Fibroblast of skin of right biceps (primary cell): ENCODE measurements around the gene RAPGEF5.

ENCODE experiments used
- DNase-seq: peaks from one replicate; pipeline ENCODE4 v3.0.0-alpha.2; 2013

Gene RAPGEF5

DNA sequence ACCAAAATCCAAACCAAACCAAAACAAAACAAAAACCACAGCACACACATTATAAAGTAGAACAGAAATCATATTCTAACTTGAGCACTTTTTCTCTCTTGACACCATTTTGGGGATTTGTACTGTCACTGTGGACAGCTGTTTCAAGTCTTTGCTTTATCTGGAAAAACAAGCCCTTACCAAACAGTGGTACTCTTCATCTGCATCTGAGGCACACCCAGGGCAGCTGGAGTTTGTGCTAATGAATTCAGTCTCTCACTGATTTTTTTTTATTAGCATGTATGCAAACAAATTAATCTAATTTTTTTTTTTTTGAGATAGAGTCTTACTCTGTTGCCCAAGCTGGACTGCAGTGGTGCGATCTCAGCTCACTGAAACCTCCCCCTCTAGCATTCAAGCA is 171.4 kb downstream of the RAPGEF5 start:
- DNase-seq: no peak

DNA sequence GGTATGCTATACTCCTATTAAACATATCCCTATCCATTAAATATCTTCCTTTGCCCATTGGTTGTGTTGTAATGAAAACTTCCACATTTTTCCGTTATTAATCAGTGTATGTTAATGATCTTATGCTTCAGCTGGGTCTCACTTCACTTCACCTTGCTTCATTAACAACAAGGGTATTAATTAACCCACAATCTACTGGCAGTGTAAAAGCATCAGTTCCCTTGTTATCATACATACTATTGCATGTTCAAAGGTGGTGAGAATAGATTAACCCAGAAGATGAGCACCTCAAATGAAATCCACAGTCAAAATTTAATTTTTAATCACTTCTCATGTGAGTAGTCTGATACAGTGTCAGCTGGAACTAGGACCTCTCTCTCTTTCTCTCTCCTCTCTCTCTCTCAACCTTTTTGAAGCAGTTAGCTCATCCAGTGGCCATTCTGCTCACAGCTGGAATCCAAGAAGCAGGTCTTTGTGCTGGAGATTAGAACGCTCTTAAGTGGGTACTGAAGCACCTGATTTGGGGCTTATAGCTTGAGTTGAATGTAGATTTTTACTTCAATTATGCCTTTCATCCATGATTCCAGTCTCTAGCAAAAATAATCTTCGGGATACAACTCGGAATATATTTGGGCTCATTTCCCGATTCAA is 172.3 kb downstream of the RAPGEF5 start:
- no peak for DNase-seq

DNA sequence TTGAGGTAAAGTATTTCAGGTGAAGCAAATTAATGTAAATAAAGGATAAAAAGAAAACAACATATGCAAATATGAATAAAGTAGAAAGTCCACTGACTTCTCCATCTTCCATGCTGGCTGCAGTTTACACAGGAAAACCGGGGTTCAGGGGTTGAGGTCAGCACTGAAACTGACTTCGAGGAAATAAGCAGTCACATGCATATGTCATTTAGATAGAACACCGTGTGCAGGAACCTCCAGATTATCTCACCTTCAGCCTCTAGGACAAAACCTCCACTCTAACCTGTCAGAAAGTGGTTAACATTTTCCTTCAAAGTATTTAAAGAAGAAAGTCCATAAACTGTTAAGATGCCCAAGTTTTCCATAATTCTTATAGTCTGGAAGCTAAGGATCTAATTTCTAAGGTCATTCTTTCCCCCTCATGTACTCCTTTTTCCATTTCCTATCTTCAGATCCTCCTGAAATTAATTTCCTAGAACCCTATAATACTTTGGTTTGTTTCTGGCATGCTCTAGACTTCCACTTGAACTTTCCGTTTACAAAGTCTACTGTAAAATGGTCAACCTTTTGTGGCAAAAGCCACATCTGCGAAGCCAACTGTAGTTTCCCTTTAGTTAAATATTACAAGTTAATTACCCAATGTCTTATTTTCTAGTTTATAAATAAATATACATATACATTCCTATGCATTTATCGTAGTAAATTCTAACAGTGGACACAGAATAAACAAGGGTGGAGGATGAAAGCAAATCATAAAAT is 173.3 kb downstream of the RAPGEF5 start:
- no peak for DNase-seq

DNA sequence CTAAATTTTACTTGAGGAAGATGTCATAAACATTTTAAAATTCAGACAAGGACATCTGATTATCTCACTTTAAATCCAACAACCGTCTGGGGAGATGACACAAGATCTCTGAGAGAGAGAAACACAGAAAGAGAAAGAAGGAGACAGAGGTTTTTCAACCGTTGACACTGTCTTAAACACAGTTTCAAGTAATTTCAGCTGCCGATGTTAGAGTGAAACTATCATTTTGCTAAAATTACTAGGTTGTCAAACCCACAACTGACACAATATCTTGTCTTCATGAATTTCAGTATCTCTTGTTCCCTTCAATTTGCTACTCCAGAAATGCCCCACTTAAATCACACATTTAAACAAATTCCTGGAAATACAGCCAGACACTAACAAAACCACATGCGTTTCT is 174.8 kb downstream of the RAPGEF5 start:
- DNase-seq: no peak

DNA sequence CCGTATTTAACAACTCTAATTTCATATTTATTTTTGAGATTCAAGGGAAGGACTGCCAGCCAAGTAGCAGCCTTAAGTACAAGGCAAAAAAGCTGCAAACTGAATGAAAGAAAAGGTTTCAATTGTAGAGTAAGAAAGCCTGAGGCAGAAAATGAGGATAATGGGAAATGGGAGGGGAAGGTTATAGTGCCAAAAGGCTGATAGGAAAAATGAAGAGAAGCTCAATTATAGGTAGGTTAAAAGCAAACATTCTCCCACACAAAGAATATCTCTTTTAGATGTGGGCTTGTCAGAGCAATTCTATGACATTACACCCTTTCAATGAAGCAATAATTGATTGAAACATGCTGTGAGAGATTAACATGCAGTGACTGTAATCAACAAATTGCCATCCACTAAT is 175.3 kb downstream of the RAPGEF5 start:
- DNase-seq: no peak

DNA sequence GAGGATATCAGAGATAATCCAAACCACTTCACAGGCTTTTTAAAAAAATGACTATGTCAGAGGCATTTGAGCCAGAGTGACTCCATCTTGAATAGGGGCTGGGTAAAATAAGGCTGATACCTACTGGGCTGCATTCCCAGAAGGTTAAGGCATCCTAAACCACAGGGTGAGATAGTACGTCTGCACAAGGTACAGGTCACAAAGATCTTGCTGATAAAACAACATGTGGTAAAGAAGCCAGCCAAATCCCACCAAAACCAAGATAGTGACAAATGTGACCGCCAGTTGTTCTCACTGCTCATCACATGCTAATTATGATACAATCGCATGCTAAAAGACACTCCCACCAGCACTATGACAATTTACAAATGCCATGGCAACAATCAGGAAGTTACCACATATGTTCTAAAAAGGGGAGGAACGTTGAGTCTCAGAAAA is 177.5 kb downstream of the RAPGEF5 start:
- no peak for DNase-seq

DNA sequence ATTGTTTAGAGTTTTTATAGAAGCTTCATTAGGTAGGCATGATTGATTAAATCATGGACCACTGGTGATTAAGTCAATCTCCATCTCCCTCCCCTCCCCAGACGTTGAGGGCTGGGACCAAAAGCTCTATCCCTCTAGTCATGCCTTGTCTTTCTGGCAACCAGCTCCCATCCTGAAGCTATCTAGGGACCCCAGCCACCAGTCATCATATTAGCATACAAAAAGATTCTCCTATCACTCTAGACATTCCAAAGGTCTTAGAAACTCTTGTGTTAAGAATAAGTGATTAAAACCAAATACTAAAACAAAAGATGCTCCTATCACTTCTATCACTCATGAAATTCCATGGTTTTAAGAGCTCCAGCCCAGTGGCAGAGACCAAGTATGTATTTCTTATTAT is 178.2 kb downstream of the RAPGEF5 start:
- DNase-seq: no peak

DNA sequence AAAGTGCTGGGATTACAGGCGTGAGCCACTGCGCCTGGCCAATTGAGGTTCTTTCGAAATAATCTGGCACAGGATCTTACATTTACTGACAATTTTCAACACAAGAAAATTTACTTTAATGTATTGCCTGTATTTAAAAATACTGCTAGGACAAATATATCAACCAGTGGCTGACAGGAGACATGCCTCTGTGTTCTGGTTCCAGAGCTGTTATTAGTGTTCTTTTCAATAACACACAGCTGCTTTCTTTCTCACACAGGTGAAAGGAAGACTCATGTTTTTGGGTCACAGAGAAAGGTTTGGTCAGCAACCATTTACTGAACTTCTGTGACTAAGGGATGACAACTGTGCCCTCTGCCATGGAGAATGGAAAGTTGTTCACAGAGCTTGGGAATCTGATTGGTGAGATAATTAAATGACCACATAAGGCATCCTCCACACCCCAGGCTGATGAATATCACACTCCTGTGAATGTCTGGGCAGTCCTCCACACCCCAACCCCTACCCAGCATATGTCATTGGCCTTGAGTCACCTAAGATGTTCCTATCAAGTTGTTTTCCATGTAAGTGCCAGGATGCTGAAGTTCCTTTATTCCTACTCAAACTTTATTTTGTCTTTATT is 180.1 kb downstream of the RAPGEF5 start:
- no peak for DNase-seq

DNA sequence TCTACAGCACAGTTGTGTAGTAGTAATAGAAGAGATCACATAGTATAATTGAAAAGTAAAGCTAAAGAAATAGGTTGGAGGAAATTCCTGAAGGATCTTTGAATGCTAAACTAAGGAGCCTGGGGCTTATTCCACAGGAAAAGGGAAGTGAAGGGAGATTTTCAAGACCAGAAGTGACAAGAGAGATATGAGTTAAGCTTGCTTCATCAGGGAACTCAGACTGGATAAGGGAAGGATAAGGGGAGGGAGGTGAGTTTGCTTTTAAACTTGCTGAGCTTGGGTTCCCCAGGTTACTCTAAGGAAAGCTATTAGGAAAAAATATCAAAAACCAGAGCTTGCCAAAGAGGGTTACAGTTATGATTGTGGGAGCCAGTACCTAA is 182.4 kb downstream of the RAPGEF5 start:
- no peak for DNase-seq

DNA sequence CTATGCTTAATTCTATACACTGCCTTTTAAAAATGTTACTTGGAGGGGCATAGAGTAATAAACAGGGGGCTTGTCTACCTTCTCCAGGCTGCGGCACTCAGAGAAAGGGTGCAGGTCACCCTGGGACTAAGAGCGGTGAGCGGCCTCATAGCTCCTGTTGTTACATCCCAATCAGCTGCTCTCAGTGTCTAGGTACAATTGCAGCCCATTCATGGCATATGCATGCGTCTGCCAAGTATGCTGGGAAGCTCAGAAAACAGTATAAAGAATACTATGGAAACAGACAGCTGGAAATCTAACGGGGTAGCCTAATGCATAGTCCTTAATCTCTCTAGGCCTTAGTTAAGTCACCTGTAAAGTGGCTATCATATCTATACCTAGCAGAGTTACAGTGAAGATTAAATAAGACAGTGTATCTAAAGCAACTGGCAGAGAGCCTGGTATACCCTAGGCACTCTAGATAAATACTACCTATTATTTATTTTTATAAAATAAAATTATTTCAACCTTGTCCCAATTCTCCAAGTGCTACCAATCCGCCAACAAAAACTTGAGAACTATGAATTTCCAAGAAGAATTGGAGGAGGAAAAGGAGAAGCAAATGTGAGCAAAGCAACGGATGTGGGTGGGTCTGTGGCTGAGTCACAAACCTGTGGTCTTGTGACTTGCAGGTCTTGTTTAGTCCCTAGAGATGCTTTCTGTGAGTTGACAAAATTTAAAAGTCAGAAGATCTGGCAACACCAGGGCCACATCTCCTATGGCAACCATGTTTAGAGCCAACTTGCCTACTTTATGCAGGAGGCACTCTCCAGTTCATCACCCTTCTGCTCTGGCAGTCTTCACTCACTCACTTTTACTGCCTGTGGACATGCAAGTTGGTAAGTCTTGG is 183.0 kb downstream of the RAPGEF5 start:
- no peak for DNase-seq

DNA sequence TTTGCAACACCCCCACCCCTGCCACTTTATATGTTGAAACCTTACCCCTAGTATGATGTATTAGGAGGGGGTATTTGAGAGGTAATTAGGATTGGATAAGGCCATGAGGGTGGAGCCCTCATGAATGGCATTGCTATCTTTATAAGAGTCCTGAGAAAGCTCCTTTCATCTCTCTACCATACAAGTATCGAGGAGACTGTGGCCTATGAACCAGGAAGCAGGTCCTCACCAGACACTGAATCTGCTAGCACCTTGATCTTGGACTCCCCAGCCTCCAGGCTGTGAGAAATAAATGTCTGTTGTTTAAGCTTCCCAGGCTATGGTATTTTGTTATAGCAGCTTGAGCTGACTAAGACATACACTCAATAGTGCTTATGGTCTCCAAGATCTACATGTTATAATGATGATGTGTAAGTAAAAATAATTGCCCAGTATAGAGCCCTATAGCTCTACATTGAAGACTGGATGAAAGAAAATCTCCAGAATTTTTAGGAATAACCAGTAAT is 188.8 kb downstream of the RAPGEF5 start:
- no peak for DNase-seq

DNA sequence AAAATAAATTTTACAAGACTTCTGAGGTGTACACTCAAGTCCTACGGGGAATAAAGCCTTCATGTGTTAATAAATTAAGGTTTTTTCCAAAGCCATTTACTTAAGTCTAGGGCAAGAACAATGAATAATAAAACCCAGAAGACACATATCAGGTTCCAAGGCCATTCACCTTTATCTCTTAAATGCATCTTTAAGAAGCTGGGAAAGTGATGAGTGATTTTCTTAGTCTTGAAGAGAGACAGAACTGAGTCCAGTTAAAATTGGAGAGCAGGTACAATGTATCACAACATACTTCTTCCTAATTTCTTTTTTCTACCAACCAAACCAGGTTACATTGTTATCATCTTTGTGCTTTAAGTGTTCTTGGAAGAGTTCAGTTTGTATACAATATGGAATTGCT is 189.5 kb downstream of the RAPGEF5 start:
- DNase-seq: no peak

DNA sequence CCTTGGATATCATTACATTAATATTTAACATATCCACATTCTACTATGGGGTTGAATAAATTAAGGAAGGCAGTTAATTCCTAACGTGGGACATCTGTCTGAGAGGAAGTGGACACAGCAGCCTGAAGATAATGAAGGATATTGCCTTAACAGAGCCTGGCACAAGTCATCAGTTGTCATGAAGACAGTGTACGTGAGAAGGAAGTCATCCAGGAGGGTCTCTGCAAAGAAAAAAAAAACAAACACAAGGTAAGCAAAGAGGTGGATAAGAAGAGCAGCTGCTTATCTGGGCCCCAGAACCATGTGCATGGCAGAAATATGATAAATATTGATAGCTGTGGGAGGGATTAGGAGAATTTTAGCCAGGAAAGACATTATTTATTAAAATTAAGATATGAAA is 190.0 kb downstream of the RAPGEF5 start:
- DNase-seq: no peak

DNA sequence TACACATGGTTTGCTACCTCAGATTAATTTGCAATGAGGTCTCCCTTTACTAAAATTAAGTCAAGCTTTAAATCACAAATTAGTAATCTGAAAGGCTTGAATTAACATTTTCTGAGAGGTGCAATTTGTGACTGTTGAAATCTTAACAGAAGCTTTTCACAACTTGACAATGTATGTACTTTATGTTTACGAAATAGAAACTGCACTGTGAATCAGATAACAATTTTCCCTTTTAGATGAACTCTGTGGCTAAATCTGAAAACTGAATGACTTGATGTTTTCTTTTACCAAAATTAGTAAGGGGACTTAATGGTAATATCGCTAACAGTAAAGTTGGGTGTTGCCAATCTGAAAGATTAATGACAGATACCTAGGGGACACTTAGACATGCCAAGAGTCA is 197.6 kb downstream of the RAPGEF5 start:
- DNase-seq: no peak

DNA sequence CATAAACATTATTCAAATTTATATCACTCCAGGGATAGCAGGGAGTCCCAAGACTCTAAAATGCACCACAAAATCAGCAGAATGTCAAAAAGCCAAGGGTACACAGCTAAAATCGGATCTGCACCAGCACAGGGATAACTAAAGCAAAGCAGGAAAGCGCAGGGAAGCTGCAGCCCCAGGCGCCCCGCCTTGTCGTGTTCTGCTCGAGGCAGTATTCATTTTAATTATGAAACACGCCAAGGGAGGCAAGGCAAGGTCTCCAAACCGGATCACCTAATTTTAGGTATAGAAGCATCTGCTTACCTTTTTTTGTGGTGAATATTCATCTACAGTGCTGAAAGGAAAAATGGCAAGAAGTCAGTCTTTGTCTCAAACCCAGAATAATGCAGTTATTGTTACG is 199.4 kb downstream of the RAPGEF5 start:
- no peak for DNase-seq

DNA sequence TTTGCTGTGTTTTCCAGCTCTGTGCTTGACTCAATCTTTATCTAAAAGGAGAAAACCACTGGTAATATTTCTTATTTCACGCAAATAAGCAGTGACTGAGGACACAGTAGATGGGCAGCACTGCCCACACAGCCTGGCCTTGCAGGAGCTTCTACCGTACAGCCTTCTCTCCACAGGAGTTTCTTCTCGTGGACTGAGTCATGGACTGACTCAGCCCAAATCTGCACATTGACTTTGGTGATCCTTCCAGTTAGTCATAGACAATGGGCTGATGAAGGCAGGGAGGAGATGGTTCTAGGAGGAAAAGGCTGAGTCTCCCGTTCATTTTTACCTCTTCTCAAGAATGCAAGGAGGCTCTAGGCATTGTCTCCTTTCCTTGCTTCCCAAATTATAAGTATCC is 200.7 kb downstream of the RAPGEF5 start:
- DNase-seq: peak; percentile 56

DNA sequence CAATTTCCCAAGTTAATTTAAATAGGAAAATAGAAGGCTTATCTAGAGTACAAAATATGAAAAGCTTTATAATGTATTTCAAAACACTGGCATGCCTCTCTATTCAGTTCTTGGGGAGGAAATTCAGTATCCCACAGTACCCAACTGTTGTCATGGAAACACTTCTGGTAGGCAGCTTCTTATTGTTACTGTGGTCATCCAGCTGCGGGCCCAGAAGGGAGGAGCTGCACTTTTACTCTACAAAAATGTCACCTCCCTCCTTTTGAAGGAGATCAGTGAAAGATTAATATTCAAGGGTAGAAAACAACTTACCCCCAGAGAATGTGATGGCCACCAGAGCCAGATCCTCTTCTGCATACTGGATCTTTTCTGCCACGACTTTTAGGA is 202.8 kb downstream of the RAPGEF5 start:
- DNase-seq: no peak

DNA sequence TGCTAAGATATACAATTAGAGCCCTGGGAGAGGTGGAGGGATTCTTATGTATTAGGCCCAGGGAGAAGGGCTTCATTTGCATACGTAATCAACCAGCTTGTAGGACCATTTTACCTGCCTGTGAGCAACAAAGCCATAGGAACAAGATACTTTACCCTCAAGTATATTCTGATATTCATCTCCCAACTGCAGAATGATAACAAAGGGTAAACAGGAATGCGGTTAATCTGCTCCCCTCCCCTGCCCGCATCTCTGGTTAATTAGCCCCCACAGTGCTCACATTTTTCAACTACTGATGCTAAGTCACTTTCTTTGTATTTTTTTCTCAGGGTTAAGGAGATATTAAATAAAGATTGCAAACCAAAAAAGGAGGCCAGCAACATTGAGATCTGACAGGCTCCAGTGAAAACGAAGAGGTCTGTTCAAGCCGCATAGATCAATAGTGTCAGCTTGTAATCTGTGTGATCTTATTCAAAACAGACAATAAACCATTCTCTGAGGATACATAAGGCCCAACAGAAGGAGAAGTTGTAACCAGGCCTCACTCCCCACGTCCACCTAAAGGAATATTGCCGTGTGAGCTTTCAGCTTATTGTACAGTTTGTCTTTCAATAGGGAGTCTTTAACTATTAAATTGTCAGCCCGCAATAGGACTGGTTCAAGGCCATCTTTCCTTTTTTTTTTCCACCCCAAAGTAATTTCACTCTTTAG is 203.4 kb downstream of the RAPGEF5 start:
- no peak for DNase-seq

DNA sequence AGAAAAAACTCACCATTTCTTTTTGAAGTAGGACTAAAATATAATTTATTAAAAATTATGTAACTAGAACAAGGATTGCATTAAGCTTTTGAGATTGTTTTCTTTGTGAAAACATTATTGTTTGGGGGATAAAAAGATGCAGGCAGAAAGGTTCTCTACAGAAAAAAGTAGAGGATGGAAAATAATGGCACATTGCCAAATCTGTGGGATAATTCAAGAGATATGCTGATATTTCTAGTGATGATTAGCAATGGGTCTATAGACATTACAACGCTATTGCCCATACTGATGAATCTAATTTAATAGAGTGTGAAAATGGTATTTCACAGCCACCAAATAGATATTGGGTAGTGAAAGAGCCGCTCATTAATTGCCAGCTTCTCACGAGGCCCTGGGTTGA is 204.3 kb downstream of the RAPGEF5 start:
- no peak for DNase-seq

DNA sequence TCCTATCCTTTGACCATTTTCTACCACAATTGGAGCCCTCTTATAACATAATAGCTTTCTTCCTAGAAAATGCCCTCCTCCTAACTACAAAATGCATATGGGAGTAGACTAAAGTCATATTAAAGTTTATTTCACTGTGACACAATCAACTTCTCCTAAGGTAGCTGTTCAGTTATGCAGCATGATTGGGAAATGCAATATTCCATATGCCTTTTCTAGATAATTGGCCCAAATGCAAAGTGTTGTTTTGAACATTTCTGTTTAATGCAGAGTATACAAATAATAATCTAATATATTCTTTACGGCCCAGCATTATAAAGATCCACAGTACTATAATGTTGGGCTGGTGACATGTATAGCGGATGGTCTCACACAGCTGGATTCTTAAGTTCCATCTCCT is 205.1 kb downstream of the RAPGEF5 start:
- no peak for DNase-seq

DNA sequence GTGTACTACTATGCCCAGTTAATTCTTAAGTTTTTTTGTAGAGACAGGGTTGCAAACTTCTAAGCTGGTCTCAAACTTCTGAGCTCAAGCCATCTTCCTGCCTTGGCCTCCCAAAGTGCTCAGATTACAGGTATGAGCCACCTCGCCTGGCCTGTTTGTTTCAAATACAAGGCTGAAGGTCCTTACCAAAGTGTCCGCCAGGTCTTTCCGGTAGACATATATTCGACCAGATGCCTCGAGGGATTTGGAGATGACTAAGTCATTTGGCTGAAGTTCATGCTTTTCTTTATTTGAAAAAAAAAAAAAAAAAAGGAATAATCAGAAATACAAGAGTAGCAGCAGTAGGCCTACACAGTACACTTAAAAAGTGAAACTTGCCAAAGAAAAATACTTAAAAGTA is 206.7 kb downstream of the RAPGEF5 start:
- peak; percentile 4 for DNase-seq

DNA sequence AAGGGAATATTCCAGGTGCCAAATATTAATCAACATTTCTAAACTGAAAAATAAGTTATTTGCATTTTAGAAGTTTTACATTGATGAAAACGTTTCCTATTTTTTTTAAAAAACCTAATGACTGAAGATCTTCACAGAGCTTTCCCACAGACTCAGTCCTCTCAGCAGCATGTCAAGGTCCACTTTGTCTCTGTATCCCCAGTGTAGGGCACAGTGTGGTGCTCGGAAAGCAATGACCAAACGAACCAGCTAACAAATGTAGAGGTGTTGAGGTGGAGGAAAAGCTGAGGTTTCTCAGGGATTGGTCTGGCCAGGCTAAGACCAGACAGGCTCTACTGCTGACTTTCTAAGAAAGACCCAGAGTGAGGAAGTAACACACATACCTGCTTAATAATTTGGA is 209.1 kb downstream of the RAPGEF5 start:
- DNase-seq: no peak
